ENCODE results near the gene CA5A. TPM values are rescaled to one million over a fixed set of nuclear protein-coding genes. Genes with fewer than 3 reads are reported as not detected.
"Not testable (repeated sequence)": the region's sequence is repeated elsewhere in the genome, so short reads cannot be mapped to it uniquely, and the experiment has no call there.

Gene CA5A
- total RNA-seq, 1 donor from 2014 or later, result not detected

GRCh38 chr16:87933140-87933495 lies 3.2 kb downstream of the CA5A start:
- Mint-ChIP-seq H3K36me3 (ENCODE audit: low read depth) (no peaks in the 10 kb centered on the region), H3K4me3 (no peak overlapping the region), H3K27me3 (peaks cover 3% of the 10 kb centered on the region), H3K9me3 (no peaks in the 10 kb centered on the region), H3K4me1 (peaks cover 12% of the 10 kb centered on the region), H3K27ac (no peak overlapping the region)
- intact Hi-C loops (cut with micrococcal nuclease), result no loop called here
- no peak for DNase-seq
- TF ChIP-seq, protein P1, sequence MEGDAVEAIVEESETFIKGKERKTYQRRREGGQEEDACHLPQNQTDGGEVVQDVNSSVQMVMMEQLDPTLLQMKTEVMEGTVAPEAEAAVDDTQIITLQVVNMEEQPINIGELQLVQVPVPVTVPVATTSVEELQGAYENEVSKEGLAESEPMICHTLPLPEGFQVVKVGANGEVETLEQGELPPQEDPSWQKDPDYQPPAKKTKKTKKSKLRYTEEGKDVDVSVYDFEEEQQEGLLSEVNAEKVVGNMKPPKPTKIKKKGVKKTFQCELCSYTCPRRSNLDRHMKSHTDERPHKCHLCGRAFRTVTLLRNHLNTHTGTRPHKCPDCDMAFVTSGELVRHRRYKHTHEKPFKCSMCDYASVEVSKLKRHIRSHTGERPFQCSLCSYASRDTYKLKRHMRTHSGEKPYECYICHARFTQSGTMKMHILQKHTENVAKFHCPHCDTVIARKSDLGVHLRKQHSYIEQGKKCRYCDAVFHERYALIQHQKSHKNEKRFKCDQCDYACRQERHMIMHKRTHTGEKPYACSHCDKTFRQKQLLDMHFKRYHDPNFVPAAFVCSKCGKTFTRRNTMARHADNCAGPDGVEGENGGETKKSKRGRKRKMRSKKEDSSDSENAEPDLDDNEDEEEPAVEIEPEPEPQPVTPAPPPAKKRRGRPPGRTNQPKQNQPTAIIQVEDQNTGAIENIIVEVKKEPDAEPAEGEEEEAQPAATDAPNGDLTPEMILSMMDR (IDR thresholded peaks at IDR 0.05), result no peak
- ChIA-PET CTCF (no interaction called here), POLR2A (no interaction called here)
- no peak for ATAC-seq (ENCODE audit: low read depth)

DNA sequence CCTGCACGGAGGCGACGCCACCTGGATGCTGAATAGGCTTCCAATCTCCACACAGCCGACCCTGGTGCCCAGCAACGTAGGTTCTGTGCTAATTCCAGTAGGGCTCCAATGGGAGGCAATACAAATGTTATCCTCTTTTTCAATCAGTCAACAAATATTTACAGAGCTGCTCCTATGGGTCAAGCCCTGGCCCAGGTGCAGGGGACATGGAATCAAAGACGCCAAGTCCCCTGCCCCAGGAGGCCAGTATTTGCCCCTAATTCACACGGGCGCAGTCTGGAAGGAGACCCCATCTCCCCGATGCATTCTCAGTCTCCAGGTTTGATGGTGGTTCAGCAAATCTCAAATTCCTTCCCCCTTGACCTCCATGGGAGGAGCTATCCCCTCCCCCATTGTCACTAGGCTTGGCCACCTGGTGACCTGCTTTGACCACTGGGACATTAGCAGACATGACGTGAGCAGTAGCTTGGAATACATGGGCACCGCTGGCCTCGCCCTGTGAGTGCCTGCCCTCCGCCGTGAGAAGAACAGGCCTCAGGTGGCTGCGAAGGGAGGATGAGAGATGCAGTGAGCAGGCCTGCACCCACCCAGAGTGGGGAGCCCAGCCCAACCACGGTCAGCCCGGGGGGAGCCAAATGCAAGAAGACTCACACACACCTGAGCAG lies 3.7 kb downstream of the CA5A start:
- H3K27me3 Mint-ChIP-seq; H3K4me3 Mint-ChIP-seq; CTCF ChIA-PET; intact Hi-C loops (cut with micrococcal nuclease); DNase-seq; H3K9me3 Mint-ChIP-seq; H3K27ac Mint-ChIP-seq; ATAC-seq (ENCODE audit: low read depth); H3K36me3 Mint-ChIP-seq (ENCODE audit: low read depth); POLR2A ChIA-PET: not testable (repeated sequence)
- peaks cover 12% of the 10 kb centered on the region for H3K4me1 Mint-ChIP-seq

DNA sequence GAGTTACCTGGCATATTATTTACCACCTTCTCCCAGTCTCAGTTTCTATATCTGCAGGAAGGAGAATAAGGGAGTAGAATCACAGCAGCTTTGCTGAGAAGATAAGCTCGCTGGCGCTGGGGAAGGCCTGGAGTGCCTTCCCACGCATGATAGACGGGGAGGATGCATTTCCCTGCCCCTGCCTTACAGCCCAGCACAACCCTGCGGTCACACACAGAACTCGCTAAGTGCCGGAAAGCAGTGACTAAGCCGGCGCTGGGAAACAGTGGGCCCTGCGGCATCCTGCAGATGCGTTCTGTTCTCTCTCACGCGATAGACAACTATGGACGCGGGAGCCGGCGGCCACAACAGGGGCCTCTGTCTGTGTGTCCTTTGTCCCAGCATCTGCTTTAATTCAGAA lies 4.8 kb downstream of the CA5A start:
- Mint-ChIP-seq H3K9me3 (no peaks in the 10 kb centered on the region), H3K27me3 (peaks cover 3% of the 10 kb centered on the region), H3K4me3 (no peak overlapping the region), H3K4me1 (peaks cover 13% of the 10 kb centered on the region), H3K36me3 (ENCODE audit: low read depth) (no peaks in the 10 kb centered on the region), H3K27ac (no peak overlapping the region)
- POLR2A ChIA-PET, result no interaction called here
- intact Hi-C loops (cut with micrococcal nuclease), result no loop called here
- TF ChIP-seq, protein P1 (IDR thresholded peaks at IDR 0.05), result no peak
- DNase-seq (no peak), ATAC-seq (ENCODE audit: low read depth) (no peak)
- CTCF ChIA-PET, result no interaction called here

GRCh38 chr16:87930456-87930855 lies 5.9 kb downstream of the CA5A start:
- H3K4me1 Mint-ChIP-seq, result peaks cover 23% of the 10 kb centered on the region
- H3K36me3 Mint-ChIP-seq (ENCODE audit: low read depth), result no peaks in the 10 kb centered on the region
- ChIA-PET POLR2A (no interaction called here), CTCF (interaction anchor here (0.7 kb wide), 1 partner anchor 776 kb away, joined by 3 read pairs; no protein-coding TSS in a partner anchor)
- DNase-seq, result no peak
- H3K27ac Mint-ChIP-seq, result no peak overlapping the region
- H3K9me3 Mint-ChIP-seq, result no peaks in the 10 kb centered on the region
- peaks cover 3% of the 10 kb centered on the region for H3K27me3 Mint-ChIP-seq
- intact Hi-C loops (cut with micrococcal nuclease), result loop anchor here (1.0 kb wide), 1 partner anchor 507 kb away; no protein-coding TSS in a partner anchor
- peak; percentile 22 for ATAC-seq (ENCODE audit: low read depth)
- H3K4me3 Mint-ChIP-seq, result no peak overlapping the region
- TF ChIP-seq, protein P1 (IDR thresholded peaks at IDR 0.05), result no peak

DNA sequence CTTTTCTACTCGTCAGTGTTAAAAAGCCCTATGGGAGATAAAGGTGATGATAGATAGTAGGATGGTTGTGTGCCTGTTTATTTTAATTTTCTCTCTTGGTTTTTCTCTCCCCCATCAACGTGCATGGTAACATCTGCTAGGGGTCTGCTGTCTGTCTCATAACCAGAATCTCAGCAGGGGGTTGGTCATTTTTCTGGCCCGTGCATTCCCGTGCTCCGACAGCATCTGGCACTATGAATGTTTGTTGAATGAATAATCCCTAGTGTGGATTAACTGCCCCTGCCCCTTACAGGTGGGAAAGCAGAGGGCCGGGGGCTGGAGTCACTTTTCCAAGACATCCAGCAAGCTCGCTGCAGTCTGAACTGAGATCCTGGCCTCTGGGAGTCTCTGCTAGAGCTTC lies 6.3 kb downstream of the CA5A start:
- Mint-ChIP-seq H3K36me3 (ENCODE audit: low read depth) (no peaks in the 10 kb centered on the region), H3K4me3 (no peak overlapping the region), H3K9me3 (no peaks in the 10 kb centered on the region), H3K27ac (no peak overlapping the region), H3K4me1 (peaks cover 23% of the 10 kb centered on the region), H3K27me3 (peaks cover 3% of the 10 kb centered on the region)
- TF ChIP-seq, protein P1 (IDR thresholded peaks at IDR 0.05), result no peak
- POLR2A ChIA-PET, result interaction anchor here (0.7 kb wide), 1 partner anchor 23 kb away, joined by 4 read pairs; no protein-coding TSS in a partner anchor
- intact Hi-C loops (cut with micrococcal nuclease), result loop anchor here (1.0 to 10.0 kb wide), 2 partner anchors 115 to 507 kb away; no protein-coding TSS in a partner anchor
- ATAC-seq (ENCODE audit: low read depth), result no peak
- CTCF ChIA-PET, result no interaction called here
- DNase-seq, result no peak

Data from activated B cell treated with CpG ODN at 0.5 μM for 24 hours (primary cell).